ENCODE measurements around the gene SRGAP2C.
"Not testable (repeated sequence)": the region's sequence is repeated elsewhere in the genome, so short reads cannot be mapped to it uniquely, and the experiment has no call there.

The SRGAP2C gene

DNA sequence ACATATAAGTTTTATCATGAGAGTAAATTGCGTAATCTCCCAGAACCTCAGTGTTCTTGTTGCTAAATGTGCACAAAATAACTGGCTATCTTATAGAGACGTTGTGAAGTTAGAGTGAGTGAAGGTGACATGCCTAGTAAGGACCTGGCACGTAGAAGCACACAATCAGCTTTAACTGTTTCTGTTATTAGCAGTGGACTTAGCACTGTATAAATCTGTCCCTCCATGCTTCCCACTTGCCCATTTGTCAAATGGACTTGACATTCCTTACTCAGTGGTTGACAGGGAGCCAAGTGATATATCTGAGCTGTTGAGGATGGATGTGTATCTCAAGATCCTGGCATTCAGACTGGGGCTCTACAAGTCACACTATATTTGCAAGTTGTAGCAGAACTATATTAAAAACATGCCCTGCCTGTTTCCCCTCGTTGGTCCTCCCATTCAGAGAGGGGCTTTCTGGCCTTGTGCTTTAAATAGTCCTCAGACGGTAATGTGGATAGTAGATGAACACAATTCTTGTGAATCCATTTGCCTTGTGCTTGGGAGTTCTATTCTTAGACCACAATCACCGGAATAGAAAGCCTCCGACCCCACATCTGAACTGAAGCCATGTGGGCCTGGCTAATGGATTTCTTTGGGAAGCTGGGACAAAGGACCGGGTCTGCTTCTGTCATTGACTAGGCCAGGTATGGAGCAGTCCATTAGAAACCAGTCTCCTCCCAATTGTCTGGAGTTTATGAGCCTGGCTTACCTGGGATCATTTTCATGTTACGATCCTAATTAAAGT, 43.0 kb downstream of the SRGAP2C start:
- not testable (repeated sequence) for DNase-seq (ENCODE audit: low read depth in 3 of 3)

DNA sequence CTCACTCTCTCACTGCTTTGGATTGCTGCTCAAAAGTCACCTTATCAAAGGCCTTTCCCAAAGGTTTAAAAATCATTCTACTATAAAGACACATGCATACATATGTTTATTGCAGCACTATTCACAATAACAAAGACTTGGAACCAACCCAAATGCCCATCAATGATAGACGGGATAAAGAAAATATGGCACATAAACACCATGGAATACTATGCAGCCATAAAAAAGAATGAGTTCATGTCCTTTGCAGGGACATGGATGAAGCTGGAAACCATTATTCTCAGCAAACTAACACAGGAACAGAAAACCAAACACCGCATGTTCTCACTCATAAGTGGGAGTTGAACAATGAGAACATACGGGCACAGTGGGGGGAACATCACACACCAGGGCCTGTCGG, 45.9 kb downstream of the SRGAP2C start:
- DNase-seq (ENCODE audit: low read depth in 3 of 3), result not testable (repeated sequence)

DNA sequence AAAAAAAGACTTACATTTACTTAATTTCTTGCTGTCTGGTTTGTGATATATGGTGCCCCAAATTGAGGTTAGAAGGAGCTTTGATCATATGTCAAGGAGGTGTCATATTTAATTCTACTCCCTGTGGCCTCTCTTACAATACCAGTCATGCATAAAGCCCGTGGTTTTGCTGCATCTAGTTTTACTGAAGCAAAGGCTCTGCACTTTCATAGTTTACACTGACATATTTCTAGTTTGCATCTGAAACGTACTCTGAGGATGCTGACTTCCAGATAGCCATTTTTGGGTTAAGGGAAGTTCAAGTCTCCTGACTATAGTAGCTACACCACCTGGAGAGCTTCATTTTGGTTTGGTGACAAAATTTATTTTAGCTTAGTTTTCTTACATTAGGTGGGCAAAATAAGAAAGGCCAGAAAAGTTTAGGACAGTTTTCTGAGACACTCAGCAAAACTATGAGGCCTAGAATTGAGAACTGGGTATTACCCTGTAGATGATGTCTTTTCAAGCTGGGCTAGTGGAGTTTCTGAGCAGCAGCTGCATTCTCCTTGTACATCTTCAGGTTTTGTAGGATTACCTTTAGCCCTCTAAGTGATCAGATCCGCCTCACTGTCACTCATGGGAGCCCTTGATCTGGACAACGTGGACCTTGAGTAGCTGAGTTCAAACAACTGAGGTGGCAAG, 47.8 kb downstream of the SRGAP2C start:
- DNase-seq (ENCODE audit: low read depth in 3 of 3), result not testable (repeated sequence)

GRCh38 chr1:121234090-121234759, 49.5 kb downstream of the SRGAP2C start:
- not testable (repeated sequence) for DNase-seq (ENCODE audit: low read depth in 3 of 3)

- DNase-seq (ENCODE audit: low read depth in 3 of 3), result peak in 1 of 3 experiments; percentile 0
These were observed 53.6 kb downstream of the SRGAP2C start for GRCh38 chr1:121238384-121238783.

GRCh38 chr1:121243913-121244312, 59.1 kb downstream of the SRGAP2C start:
- not testable (repeated sequence) for DNase-seq (ENCODE audit: low read depth in 3 of 3)

DNA sequence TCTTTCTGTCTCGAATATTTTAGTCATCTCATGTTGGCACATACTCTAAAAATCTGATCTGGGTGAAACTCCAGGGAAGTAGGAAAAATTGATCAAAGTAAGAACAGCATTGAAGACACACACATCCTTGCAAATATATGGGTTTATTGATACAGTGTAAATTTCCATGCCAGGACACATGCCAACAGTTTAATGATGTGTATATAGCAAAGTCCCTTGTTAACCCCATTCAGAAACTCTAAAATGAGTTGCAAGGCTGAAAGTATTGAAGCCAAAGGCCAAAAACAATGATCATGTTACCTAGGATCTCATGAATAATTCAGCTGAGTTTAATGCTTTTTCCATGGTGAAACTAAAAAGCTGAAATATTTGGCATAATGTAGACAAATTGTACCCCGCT, 61.6 kb downstream of the SRGAP2C start:
- not testable (repeated sequence) for DNase-seq (ENCODE audit: low read depth in 3 of 3)

DNA sequence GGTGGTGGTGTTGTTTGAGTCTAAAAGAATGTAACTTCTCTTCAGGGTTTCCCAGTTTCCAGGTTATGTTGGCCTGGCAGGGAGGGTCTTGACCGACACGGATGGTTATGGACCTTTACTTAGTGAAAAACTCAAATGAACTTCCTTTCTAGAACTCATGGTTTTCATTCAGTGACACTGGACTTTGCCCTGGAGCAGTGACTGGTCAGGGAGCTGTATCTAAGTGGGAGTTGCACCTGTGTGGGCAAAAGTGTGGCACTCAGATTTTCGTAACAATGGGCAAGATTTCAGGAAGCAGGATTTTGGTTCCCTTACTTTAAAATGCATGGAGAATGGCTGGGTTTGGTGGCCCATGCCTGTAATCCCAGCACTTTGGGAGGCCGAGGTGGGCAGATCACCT, 67.9 kb downstream of the SRGAP2C start:
- DNase-seq (ENCODE audit: low read depth in 3 of 3), result not testable (repeated sequence)

DNA sequence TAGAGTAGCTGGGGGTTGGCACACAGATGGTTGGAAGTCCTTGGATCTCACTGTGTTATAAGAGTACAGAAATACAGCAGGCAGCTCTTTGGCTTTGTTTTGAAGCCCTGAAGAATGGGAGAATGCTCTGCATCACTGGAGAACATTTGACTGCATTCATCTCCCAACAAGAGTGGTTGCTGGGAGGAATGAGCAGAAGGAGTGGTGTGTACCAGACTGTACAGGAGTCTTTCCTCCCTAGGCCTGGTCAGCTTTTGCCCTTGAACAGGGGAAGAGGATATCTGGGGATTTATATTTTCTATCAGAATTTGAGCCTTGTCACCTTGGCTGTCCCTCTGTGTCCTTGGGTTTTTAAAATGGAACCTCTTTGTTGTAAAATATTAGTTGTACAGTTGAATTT, 69.8 kb downstream of the SRGAP2C start:
- DNase-seq (ENCODE audit: low read depth in 3 of 3), result not testable (repeated sequence)

DNA sequence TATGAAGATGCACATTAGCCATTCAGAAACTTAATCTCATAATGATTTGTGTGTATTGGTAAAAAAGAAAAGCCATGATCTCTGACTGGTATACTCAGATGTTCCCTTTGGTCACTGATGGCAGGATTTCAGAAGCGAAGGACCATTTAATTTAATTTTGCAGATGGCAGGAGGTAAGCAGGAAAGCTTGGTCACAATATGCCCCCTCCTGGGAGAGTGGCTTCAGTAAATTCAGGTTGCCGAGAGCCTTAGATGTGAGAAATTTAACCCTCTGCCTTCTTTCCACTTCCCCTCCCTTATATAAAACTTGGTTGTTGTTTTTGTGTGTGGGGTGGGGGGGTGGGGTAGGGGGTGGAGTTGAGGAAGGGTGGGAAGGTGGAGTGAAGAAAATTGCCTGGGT, 72.9 kb downstream of the SRGAP2C start:
- not testable (repeated sequence) for DNase-seq (ENCODE audit: low read depth in 3 of 3)

DNA sequence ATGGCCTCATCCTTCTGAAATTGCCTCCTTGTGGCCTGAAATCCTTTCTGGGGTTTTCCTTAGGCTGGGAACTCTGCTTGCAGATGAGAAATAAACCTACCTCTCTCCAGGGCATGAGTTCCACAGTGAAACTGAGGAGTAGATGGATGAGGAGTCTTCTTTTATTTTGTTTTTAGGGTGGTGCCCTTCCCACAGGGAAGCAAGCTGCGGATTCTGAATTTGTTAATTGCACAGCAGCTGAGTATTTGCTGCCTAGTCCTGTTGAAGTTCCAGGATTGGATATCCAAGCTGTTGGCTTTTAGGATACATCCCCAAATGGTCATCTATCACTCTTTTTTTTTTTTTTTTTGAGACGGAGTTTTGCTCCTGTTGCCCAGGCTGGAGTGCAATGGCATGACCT, 73.4 kb downstream of the SRGAP2C start:
- DNase-seq (ENCODE audit: low read depth in 3 of 3), result not testable (repeated sequence)

DNA sequence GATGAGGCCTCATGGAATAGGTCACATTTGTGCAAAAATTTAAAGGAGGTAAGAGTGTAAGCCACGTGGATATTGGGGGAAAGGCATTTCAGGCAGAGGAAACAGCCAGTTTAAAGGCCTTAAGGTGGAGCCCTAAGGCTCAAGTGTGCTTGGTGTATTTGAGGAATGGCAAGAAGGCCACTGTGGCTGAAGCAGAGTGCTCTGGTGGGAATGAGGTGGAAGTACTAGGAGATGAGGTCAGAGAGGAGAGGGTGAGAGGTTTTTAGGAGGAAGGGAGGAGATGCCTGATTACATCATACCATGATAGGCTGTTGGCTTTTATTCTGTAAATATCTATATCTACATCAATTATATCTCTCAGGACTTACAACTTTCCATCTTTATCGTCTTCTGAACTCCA, 75.4 kb downstream of the SRGAP2C start:
- DNase-seq (ENCODE audit: low read depth in 3 of 3), result not testable (repeated sequence)

DNA sequence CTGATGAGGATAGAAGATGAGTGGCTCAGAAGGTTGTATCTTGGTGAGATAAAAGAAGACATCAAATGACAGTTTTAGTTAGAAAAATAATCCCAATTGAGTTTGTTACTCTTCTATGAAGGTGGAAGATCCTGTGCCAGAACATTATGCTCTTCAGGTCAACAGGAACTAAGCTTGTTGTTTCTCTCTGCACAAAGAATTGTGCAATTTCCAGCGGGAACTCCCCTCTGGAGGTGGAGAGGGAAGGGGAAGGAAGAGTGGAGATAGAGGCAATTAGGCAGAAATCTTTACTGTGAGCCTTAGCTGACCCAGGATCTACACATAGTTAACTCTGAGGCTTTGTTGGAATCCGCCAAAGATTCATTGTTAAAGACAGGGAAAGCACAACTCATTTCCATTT, 77.4 kb downstream of the SRGAP2C start:
- DNase-seq (ENCODE audit: low read depth in 3 of 3), result not testable (repeated sequence)

DNA sequence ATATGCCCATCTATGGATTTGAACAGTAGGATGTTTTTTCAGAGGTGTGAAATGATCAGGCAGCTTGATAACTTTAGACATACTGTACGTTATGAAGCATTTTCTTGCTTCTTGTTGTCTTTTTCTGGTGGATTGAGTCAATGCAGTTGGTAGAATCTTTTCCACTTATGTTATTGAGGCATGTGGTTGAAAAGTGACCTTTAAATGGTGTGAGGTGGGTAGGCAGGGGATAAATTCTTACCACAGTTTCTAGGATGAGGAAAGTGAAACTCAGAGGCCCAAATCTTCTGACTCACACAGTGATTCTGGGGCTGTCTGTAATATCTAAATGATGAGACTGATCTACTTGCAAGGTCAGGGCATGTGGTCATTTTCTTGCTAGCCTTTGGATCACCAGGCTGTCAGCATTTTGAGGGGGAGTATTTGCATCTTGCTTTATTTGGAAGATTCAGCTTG, 79.0 kb downstream of the SRGAP2C start:
- DNase-seq (ENCODE audit: low read depth in 3 of 3), result peak in 2 of 3 experiments; percentile 0 to 1

DNA sequence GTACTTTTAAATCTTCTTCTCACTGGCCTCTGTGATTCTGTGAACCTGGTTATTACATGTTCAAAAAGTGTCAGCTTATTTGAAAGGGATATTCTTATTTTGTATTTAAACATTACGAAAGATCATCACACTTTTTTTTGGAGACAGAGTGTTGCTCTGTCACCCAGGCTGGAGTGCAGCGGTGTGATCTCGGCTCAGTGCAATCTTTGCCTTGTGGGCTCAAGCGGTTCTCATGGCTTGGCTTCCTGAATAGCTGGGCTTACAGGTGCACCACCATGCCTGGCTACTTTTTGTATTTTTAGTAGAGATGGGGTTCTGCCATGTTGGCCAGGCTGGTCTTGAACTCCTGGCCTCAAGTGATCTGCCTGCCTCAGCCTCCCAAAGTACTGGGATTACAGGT, 82.3 kb downstream of the SRGAP2C start:
- not testable (repeated sequence) for DNase-seq (ENCODE audit: low read depth in 3 of 3)

DNA sequence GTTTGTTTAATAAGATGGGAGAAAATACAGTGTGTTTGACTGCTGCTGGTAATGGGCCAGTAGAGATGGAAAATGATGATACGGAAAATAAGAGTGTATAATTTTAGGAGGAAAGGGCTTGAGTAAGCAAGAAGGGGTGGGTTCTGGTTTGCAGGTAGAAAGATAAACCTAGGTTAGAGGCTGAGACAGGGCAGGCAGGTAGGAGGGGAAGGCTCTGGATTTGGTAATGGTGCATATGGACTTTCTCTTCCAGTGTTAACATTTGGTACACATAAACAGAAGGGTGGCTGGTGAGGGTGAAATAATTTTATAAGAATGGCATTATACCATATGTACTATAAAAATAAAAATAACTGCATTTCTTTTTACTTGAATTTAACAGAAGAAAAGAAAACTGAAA, 84.5 kb downstream of the SRGAP2C start:
- DNase-seq (ENCODE audit: low read depth in 3 of 3), result not testable (repeated sequence)

DNA sequence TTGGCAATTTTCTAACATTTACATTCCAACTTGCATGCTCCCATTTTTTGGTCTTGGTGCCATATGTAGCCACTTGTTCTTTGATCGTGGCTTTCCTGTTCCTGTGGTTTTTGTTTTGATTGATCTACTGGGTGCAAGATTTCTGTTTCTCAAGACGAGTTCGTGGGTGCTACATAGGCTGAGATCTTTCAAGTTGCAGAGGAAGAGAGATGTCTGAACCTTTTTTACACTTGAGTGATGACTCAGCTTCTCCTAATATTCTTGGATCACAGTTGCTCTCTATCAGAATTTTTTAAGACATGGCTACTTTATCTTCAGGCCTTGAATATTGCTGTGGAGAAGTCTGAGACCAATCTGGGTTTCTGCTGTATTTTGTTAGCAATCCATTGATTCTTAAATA, 85.2 kb downstream of the SRGAP2C start:
- DNase-seq (ENCODE audit: low read depth in 3 of 3), result not testable (repeated sequence)

DNA sequence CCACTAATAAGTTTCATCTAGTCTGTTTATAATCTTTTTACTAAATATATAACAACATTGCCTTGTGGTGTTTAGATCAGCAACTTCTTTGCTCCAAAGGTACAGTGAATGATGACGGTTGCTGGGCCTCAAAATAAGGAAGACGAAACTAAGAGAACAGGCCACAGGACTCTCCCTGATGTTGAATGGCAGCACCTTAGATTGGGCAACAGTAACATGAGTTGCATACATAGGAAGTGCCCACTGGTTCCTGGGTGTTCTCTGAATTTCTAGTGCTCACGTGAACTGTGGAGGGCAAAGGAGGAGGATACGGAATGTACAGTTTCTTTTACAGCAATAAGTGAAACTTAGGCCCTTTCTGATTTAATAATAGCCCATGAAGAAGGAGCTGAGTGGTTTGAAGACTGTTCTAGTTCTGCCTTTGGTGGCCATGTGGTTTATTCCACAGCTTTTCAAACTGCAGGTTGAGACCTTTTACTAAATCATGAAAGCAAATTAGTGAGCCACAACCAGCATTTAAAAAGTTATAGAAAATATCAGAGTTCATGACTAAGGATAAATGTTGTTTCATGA, 86.5 kb downstream of the SRGAP2C start:
- DNase-seq (ENCODE audit: low read depth in 3 of 3), result not testable (repeated sequence)

DNA sequence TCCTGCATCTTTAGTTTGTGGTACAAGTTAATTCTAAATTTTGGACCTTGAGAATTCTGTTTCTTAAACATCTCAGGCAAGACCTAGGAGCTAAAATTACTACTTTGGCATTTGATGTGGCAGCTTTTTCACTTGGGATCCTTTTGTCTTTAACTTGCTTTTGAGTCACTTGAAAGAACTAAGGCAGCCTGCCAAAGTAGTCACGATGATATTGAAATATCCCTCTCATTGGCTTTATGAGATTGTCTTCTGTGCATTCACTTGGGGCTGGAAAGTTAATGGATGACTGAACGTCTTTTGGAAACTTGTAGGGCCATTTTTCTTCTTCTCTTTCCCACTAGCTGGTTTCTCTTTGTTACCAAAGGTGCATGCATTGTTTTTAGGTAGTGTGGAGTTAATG, 90.7 kb downstream of the SRGAP2C start:
- not testable (repeated sequence) for DNase-seq (ENCODE audit: low read depth in 3 of 3)

GRCh38 chr1:121278202-121278601, 93.4 kb downstream of the SRGAP2C start:
- DNase-seq (ENCODE audit: low read depth in 3 of 3), result not testable (repeated sequence)

DNA sequence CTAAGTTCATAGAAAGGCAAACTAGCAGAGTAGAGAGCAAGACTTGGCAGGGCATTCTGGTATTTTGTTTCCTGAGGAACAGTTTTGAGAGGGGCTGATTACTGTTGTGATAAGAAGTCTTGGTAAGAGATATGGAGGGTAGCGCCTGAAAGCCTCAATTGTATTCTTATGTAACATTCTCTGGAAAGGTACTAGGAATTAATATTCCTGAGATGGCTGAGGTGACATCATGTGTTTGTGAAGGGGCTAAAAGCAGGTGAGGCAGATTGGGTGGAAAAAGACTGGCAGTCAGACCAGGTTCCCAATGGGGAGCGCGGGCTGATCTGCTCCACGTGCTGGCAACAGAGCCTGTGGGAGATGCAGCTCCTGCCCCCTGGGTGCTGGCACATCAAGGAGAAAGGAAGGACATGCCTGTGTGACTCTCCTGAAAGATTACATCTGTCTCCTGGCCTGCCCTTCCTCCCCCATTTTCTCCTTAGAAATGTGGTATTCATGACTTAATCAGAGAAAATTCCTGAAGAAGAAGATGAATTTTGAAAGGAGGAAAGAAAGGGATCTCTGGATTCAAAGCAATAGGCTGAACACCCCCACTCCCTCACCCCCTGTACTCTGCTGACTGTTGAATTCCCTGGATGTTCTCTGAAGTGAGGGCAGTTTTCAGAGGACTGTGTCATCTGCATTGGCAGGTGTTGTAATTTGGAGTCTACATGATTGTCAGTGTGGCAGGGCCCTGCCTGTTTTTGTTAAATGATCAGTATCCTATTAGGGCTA, 94.2 kb downstream of the SRGAP2C start:
- DNase-seq (ENCODE audit: low read depth in 3 of 3), result not testable (repeated sequence)
